ENCODE measurements around the gene EGFL6. TPM values are rescaled to one million over a fixed set of nuclear protein-coding genes. Genes with fewer than 3 reads are reported as not detected.
"Not testable (repeated sequence)": the region's sequence is repeated elsewhere in the genome, so short reads cannot be mapped to it uniquely, and the experiment has no call there.

Gene EGFL6
- total RNA-seq, 2 donors from 2014 or later: not detected

DNA sequence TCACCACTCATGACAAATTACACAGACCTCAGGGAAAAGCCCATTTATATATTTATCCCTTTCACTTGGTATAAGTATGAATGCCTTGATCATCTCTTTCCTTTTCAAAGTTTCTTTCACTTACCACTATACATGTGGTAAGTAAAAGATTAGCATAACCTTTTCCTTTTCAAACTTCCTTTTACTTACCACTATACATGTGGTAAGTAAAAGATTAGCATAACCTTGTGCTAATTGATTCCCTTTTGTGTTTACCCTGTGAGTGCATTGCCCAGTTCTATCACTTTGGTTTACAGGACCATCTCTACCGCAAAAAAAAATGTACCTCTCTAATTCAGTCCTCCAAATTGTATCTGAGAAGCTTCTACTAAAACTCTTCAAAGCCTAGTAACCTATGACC, 50.8 kb downstream of the EGFL6 start:
- H3K36me3 Mint-ChIP-seq (ENCODE audit: low read depth): no peaks in the 10 kb centered on the region
- H3K27ac Mint-ChIP-seq: no peak overlapping the region
- H3K4me3 ChIP-seq (ENCODE audit: low read length): no peak overlapping the region
- peaks cover 57% of the 10 kb centered on the region for H3K9me3 Mint-ChIP-seq
- DNase-seq: no peak
- H3K27me3 Mint-ChIP-seq (ENCODE audit: insufficient read depth): no peaks in the 10 kb centered on the region
- no peaks in the 10 kb centered on the region for H3K4me1 ChIP-seq (ENCODE audit: control insufficient read depth, insufficient read depth, low read length)
- TF ChIP-seq, protein P1, sequence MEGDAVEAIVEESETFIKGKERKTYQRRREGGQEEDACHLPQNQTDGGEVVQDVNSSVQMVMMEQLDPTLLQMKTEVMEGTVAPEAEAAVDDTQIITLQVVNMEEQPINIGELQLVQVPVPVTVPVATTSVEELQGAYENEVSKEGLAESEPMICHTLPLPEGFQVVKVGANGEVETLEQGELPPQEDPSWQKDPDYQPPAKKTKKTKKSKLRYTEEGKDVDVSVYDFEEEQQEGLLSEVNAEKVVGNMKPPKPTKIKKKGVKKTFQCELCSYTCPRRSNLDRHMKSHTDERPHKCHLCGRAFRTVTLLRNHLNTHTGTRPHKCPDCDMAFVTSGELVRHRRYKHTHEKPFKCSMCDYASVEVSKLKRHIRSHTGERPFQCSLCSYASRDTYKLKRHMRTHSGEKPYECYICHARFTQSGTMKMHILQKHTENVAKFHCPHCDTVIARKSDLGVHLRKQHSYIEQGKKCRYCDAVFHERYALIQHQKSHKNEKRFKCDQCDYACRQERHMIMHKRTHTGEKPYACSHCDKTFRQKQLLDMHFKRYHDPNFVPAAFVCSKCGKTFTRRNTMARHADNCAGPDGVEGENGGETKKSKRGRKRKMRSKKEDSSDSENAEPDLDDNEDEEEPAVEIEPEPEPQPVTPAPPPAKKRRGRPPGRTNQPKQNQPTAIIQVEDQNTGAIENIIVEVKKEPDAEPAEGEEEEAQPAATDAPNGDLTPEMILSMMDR (conservative IDR thresholded peaks at IDR 0.05): no peak
- H3K9ac ChIP-seq (ENCODE audit: extremely low read depth, low read length, poor library complexity, severe bottlenecking): no peak overlapping the region
- no peak overlapping the region for H3K4me3 Mint-ChIP-seq
- no peaks in the 10 kb centered on the region for H3K9me3 ChIP-seq (ENCODE audit: control insufficient read depth, low read length)
- no peaks in the 10 kb centered on the region for H3K36me3 ChIP-seq (ENCODE audit: control insufficient read depth, insufficient read depth, low read length)
- no peaks in the 10 kb centered on the region for H3K27me3 ChIP-seq (ENCODE audit: control insufficient read depth, insufficient read depth, low read length, poor library complexity, severe bottlenecking)
- no peaks in the 10 kb centered on the region for H3K4me1 Mint-ChIP-seq
- H3K27ac ChIP-seq (ENCODE audit: low read depth, low read length): no peak overlapping the region
- WGBS, 2 experiments (ENCODE audit: insufficient coverage in 1 of 2, insufficient read length in 1 of 2): 14 to 31% methylated on average over 1 of the region's 1 CpG

DNA sequence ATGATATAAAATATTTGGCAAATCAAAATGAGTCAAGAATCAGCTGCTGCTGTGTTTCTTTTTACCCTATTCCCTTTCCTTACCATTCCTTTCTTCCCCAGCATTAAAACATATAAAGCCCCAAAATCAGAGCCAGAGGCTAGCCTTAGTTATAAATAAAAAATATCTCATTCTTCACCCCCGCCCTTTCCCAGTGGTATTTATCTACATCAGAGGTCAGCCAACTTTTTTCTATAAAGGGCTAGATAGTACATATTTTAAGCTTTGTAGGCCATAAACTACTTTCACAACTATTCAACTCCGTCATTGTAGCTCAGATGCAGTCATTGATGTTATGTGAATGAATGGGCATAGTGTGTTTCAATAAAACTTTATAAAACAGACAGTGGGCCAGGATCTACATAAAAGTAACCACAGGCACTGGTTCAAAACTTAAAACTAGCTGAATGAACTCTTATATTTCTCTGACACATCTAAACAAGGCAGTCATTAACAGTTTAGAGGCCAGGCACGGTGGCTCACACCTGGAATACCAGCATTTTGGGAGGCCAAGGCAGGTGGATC, 53.1 kb downstream of the EGFL6 start:
- no peak overlapping the region for H3K9ac ChIP-seq (ENCODE audit: extremely low read depth, low read length, poor library complexity, severe bottlenecking)
- no peak overlapping the region for H3K27ac Mint-ChIP-seq

DNA sequence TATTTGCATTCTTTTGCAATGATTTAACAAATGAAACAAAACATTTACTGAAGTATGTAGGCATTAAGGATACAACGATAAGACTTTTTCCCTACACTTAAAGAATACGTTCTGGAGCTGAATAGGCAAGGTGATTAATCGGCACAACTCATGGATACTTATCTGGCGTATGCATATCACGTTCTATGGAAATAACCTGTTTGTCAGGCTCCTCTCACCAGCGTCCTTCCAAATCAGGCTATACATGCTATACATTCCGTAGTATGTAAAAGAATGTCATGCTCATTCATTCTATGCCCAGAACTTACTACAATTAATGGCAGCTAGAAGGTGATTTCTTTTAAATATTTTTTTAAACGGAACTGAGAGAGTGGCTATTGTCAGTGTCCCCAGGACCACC, 57.9 kb downstream of the EGFL6 start:
- Mint-ChIP-seq H3K4me1 (no peaks in the 10 kb centered on the region), H3K27ac (no peak overlapping the region), H3K36me3 (ENCODE audit: low read depth) (no peaks in the 10 kb centered on the region), H3K4me3 (no peak overlapping the region), H3K9me3 (peaks cover 63% of the 10 kb centered on the region), H3K27me3 (ENCODE audit: insufficient read depth) (no peaks in the 10 kb centered on the region)
- WGBS, 2 experiments (ENCODE audit: insufficient coverage in 1 of 2, insufficient read length in 1 of 2): 90 to 92% methylated on average over 2 to 8 of the region's 8 CpGs
- DNase-seq: no peak
- Histone ChIP-seq H3K27ac (ENCODE audit: low read depth, low read length) (no peak overlapping the region), H3K27me3 (ENCODE audit: control insufficient read depth, insufficient read depth, low read length, poor library complexity, severe bottlenecking) (no peaks in the 10 kb centered on the region), H3K9ac (ENCODE audit: extremely low read depth, low read length, poor library complexity, severe bottlenecking) (no peak overlapping the region), H3K4me3 (ENCODE audit: low read length) (no peak overlapping the region), H3K36me3 (ENCODE audit: control insufficient read depth, insufficient read depth, low read length) (no peaks in the 10 kb centered on the region), H3K4me1 (ENCODE audit: control insufficient read depth, insufficient read depth, low read length) (no peaks in the 10 kb centered on the region), H3K9me3 (ENCODE audit: control insufficient read depth, low read length) (no peaks in the 10 kb centered on the region)
- TF ChIP-seq, protein P1 (conservative IDR thresholded peaks at IDR 0.05): no peak

More for the DNA sequence above, 53.1 kb downstream of the EGFL6 start:
- no peaks in the 10 kb centered on the region for H3K27me3 Mint-ChIP-seq (ENCODE audit: insufficient read depth)
- WGBS, 2 experiments (ENCODE audit: insufficient coverage in 1 of 2, insufficient read length in 1 of 2): 70 to 100% methylated on average over 1 of the region's 3 CpGs
- H3K9me3 ChIP-seq (ENCODE audit: control insufficient read depth, low read length): no peaks in the 10 kb centered on the region
- H3K36me3 ChIP-seq (ENCODE audit: control insufficient read depth, insufficient read depth, low read length): no peaks in the 10 kb centered on the region
- H3K27me3 ChIP-seq (ENCODE audit: control insufficient read depth, insufficient read depth, low read length, poor library complexity, severe bottlenecking): no peaks in the 10 kb centered on the region
- H3K9me3 Mint-ChIP-seq: peaks cover 57% of the 10 kb centered on the region
- no peak for DNase-seq
- no peak overlapping the region for H3K4me3 ChIP-seq (ENCODE audit: low read length)
- no peaks in the 10 kb centered on the region for H3K4me1 ChIP-seq (ENCODE audit: control insufficient read depth, insufficient read depth, low read length)
- no peaks in the 10 kb centered on the region for H3K36me3 Mint-ChIP-seq (ENCODE audit: low read depth)
- no peak overlapping the region for H3K4me3 Mint-ChIP-seq
- no peak overlapping the region for H3K27ac ChIP-seq (ENCODE audit: low read depth, low read length)
- TF ChIP-seq, protein P1 (conservative IDR thresholded peaks at IDR 0.05): no peak
- H3K4me1 Mint-ChIP-seq: no peaks in the 10 kb centered on the region

DNA sequence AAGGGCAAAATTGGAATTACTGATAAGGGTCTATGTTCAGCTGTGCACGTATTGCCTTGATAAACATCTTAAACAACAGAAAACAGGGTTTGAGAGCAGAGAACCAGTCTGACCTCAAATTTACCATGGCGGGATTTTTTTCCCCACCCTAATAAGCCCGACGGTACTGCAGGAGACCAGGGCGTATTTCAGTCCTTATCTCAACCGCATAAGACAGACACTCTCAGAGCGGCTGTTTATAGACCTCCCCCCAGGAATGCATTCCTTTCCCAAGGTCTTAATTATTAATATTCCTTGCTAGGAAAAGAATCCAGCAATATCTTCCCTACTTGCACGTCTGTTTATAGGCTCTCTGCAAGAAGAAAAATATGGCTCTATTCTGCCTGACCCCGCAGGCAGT, 67.8 kb downstream of the EGFL6 start:
- not testable (repeated sequence) for H3K27ac ChIP-seq (ENCODE audit: low read depth, low read length); H3K4me3 Mint-ChIP-seq; H3K4me3 ChIP-seq (ENCODE audit: low read length); H3K27ac Mint-ChIP-seq; H3K36me3 ChIP-seq (ENCODE audit: control insufficient read depth, insufficient read depth, low read length); H3K4me1 Mint-ChIP-seq; DNase-seq; H3K27me3 Mint-ChIP-seq (ENCODE audit: insufficient read depth); H3K9me3 ChIP-seq (ENCODE audit: control insufficient read depth, low read length); H3K4me1 ChIP-seq (ENCODE audit: control insufficient read depth, insufficient read depth, low read length); H3K36me3 Mint-ChIP-seq (ENCODE audit: low read depth); H3K9ac ChIP-seq (ENCODE audit: extremely low read depth, low read length, poor library complexity, severe bottlenecking); H3K27me3 ChIP-seq (ENCODE audit: control insufficient read depth, insufficient read depth, low read length, poor library complexity, severe bottlenecking)
- 94% methylated on average over 9 of the region's 9 CpGs; no CpG with 5 or more reads in 1 of the 2 experiments for WGBS, 2 experiments (ENCODE audit: insufficient coverage in 1 of 2, insufficient read length in 1 of 2)
- peaks cover 78% of the 10 kb centered on the region for H3K9me3 Mint-ChIP-seq

Data from endodermal cell (in vitro differentiated cells).